ENCODE measurements around the gene ZNF581. TPM values are rescaled to one million over a fixed set of nuclear protein-coding genes. Genes with fewer than 3 reads are reported as not detected.

ZNF581 gene
- total RNA-seq, 1 donor from 2014 or later = 38.8 TPM

DNA sequence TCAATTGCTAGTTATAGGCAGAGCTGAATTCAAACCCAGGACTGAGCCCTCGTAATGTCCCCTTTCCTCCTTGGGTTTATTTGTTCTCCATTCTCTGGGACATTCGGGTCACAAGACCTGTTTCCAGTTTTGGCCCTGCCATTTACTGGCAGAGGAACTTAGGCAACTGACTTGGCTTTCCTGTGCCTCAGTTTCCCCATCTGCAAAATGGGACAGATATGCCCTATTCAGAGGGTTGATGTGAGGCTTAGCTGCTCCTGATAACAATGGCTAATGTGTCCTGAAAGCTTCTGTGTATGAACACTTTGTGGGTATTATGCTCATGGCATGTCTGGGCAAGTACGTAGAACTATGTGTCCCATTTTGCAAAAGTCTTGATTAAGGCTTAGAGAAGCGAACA lies 42.4 kb upstream of the ZNF581 start:
- no peak for DNase-seq (ENCODE audit: low spot score, unreplicated experiment)
- Mint-ChIP-seq H3K9me3 (ENCODE audit: low read depth) (peaks cover 2% of the 10 kb centered on the region), H3K27me3 (no peaks in the 10 kb centered on the region), H3K36me3 (ENCODE audit: insufficient read depth) (peaks cover 14% of the 10 kb centered on the region), H3K27ac (peak overlapping the region; percentile 92), H3K4me3 (ENCODE audit: low read depth) (peak overlapping the region; percentile 71), H3K4me1 (ENCODE audit: low read depth) (peaks cover 13% of the 10 kb centered on the region)
- TF ChIP-seq, protein P1, sequence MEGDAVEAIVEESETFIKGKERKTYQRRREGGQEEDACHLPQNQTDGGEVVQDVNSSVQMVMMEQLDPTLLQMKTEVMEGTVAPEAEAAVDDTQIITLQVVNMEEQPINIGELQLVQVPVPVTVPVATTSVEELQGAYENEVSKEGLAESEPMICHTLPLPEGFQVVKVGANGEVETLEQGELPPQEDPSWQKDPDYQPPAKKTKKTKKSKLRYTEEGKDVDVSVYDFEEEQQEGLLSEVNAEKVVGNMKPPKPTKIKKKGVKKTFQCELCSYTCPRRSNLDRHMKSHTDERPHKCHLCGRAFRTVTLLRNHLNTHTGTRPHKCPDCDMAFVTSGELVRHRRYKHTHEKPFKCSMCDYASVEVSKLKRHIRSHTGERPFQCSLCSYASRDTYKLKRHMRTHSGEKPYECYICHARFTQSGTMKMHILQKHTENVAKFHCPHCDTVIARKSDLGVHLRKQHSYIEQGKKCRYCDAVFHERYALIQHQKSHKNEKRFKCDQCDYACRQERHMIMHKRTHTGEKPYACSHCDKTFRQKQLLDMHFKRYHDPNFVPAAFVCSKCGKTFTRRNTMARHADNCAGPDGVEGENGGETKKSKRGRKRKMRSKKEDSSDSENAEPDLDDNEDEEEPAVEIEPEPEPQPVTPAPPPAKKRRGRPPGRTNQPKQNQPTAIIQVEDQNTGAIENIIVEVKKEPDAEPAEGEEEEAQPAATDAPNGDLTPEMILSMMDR (IDR thresholded peaks at IDR 0.05; ENCODE audit: unreplicated experiment) = no peak

DNA sequence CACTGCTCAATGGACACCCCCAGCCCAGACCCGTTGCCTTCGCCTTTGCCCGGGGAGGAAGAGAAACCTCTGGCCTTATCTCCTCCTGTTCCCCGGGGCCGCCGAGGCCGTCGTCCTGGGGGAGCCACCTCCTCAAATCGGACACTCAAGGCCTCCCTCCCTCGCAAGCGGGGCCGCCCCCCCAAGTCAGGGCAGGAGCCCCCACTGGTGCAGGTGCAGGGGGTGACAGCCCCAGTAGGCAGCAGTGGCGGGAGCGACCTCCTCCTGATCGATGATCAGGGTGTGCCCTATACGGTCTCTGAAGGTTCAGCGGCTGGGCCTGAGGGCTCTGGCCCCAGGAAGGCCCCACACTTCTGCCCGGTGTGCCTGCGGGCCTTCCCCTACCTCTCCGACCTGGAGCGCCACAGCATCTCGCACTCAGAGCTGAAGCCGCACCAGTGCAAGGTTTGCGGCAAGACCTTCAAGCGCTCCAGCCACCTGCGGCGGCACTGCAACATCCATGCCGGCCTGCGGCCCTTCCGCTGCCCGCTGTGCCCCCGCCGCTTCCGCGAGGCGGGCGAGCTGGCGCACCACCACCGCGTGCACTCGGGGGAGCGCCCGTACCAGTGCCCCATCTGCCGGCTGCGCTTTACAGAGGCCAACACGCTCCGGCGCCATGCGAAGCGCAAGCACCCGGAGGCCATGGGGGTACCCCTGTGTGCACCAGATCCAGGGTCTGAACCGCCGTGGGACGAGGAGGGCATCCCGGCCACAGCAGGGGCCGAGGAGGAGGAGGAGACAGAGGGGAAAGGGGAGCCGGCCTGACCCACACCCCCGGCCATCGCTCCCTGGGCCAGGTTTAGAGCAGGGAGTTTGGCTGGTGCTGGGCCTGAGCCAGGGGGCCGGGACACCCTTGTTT lies 41.1 kb upstream of the ZNF581 start:
- Mint-ChIP-seq H3K9me3 (ENCODE audit: low read depth) (peaks cover 2% of the 10 kb centered on the region), H3K36me3 (ENCODE audit: insufficient read depth) (peaks cover 6% of the 10 kb centered on the region)

DNA sequence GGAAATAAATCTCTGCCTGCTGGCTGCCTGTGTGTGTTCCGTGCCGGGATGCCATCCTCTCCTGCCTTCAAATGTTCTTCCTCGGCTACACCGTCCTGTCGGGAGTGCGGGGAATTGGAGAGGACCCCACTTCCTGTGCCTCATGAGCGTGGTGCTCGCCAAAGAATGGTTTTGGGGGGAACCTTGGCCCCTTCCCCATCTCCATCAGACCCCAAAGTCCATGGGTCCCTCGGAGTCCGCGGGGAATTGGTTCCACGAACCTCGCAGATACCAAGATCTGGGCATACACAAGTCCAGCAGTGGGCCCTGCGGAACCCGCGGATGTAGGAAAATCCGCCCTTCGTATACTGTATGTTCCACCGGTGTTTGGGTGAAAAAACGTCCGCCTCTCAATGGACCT lies 40.3 kb upstream of the ZNF581 start:
- Mint-ChIP-seq H3K27ac (no peak overlapping the region), H3K4me1 (ENCODE audit: low read depth) (peaks cover 25% of the 10 kb centered on the region), H3K9me3 (ENCODE audit: low read depth) (peaks cover 2% of the 10 kb centered on the region), H3K4me3 (ENCODE audit: low read depth) (peak overlapping the region; percentile 33), H3K27me3 (no peaks in the 10 kb centered on the region), H3K36me3 (ENCODE audit: insufficient read depth) (peaks cover 7% of the 10 kb centered on the region)
- DNase-seq (ENCODE audit: low spot score, unreplicated experiment) = no peak
- TF ChIP-seq, protein P1 (IDR thresholded peaks at IDR 0.05; ENCODE audit: unreplicated experiment) = no peak

More for the DNA sequence above, 41.1 kb upstream of the ZNF581 start:
- Mint-ChIP-seq H3K4me3 (ENCODE audit: low read depth) (no peak overlapping the region), H3K27me3 (no peaks in the 10 kb centered on the region), H3K4me1 (ENCODE audit: low read depth) (peaks cover 22% of the 10 kb centered on the region), H3K27ac (no peak overlapping the region)
- no peak for DNase-seq (ENCODE audit: low spot score, unreplicated experiment)
- TF ChIP-seq, protein P1 (IDR thresholded peaks at IDR 0.05; ENCODE audit: unreplicated experiment) = no peak

DNA sequence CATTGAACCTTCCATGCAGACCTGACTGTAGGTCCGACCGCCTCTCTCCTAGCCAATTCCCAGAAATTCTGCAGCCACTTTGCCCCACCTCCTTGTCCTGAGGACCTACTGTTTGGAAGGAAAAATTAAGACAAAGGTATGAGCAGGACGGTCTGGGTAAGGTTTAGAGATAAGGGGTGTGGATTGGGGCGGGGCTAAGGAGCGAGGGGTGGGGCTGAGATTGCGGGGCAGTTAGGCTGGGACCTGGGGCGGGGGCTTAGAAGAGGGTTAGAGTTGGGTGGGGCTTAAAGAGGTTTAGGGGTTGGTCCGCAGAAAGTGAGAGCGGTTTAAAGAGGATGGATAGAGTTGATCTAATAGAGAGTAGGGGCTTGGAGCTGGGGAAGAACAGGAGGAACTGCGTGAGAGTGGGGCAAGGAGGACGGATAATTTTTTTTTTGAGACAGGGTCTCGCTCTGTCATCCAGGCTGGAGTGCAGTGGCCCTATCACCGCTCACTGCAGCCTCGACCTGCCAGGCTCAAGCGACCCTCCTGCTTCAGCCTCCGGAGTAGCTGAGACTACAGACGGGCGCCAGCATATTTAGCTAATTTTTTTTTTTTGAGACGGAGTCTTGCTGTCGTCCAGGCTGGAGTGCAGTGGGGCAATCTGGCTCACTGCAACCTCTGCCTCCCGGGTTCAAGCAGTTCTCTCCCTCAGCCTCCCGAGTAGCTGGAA lies 39.7 kb upstream of the ZNF581 start:
- Mint-ChIP-seq H3K4me3 (ENCODE audit: low read depth) (peak overlapping the region; percentile 80), H3K27ac (no peak overlapping the region), H3K9me3 (ENCODE audit: low read depth) (peaks cover 2% of the 10 kb centered on the region), H3K27me3 (no peaks in the 10 kb centered on the region), H3K36me3 (ENCODE audit: insufficient read depth) (peaks cover 5% of the 10 kb centered on the region), H3K4me1 (ENCODE audit: low read depth) (peaks cover 23% of the 10 kb centered on the region)
- TF ChIP-seq, protein P1 (IDR thresholded peaks at IDR 0.05; ENCODE audit: unreplicated experiment) = no peak
- no peak for DNase-seq (ENCODE audit: low spot score, unreplicated experiment)

DNA sequence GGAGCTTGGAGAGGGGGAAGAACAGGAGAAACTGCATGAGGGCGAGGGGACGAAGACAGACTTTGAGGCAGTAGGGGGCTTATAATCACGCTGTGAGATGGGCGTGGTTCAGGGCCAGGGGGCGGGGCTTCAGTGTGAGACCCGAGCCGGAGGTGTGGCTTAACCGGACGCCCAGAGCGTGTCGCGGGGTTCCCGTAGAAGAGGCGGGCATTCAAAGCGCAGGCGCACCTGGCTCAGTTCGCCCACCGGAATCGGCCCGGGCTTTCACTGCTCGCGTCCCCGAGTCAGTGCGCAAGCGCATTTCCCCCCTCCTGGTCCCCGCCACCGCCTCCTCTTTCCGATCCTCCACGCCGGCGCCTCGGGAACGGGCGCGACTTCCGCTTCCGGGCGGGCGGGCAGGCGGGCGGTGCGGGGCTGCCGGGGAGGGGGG lies 38.2 kb upstream of the ZNF581 start:
- peak; percentile 97 for DNase-seq (ENCODE audit: low spot score, unreplicated experiment)
- Mint-ChIP-seq H3K4me3 (ENCODE audit: low read depth) (peak overlapping the region; percentile 80), H3K4me1 (ENCODE audit: low read depth) (peaks cover 21% of the 10 kb centered on the region), H3K27ac (peak overlapping the region; percentile 96), H3K27me3 (no peaks in the 10 kb centered on the region), H3K36me3 (ENCODE audit: insufficient read depth) (peaks cover 7% of the 10 kb centered on the region), H3K9me3 (ENCODE audit: low read depth) (no peaks in the 10 kb centered on the region)
- TF ChIP-seq, protein P1 (IDR thresholded peaks at IDR 0.05; ENCODE audit: unreplicated experiment) = no peak
